MM.1S (cell line): ENCODE measurements around the gene ZNF326.

ENCODE experiments used
- DNase-seq: peaks from one replicate; pipeline ENCODE4 v3.0.0-alpha.2; 2015
- H2AFZ ChIP-seq: fragments of 300-600 bp; sonication (generic); 2 replicates; pipeline ENCODE4 v1.6.0; 2016; ENCODE audit warnings: antibody characterized with exemption, low read length
- H3F3A ChIP-seq: fragments of 300-600 bp; sonication (generic); 2 replicates; pipeline ENCODE4 v1.6.1; 2016; ENCODE audit warnings: mild to moderate bottlenecking, antibody characterized with exemption, low read length, moderate library complexity, mixed read lengths; ENCODE audit not compliant: insufficient read depth
- H3K27ac ChIP-seq: fragments of 300-600 bp; sonication (generic); 2 replicates; pipeline ENCODE4 v1.5.1; 2016; ENCODE audit warnings: mild to moderate bottlenecking, low read length
- H3K27me3 ChIP-seq: fragments of 300-600 bp; sonication (generic); replicated peaks from 2 replicates; pipeline ENCODE4 v1.6.0; 2016; ENCODE audit warnings: low read length; ENCODE audit not compliant: insufficient read depth
- H3K36me3 ChIP-seq: fragments of 300-600 bp; sonication (generic); replicated peaks from 2 replicates; pipeline ENCODE4 v1.6.1; 2016; ENCODE audit warnings: mild to moderate bottlenecking, low read length, mixed read lengths; ENCODE audit not compliant: insufficient read depth
- H3K4me1 ChIP-seq: fragments of 300-600 bp; sonication (generic); 2 replicates; pipeline ENCODE4 v1.6.1; 2016; ENCODE audit warnings: low read length, mixed read lengths
- H3K4me2 ChIP-seq: fragments of 300-600 bp; sonication (generic); 2 replicates; pipeline ENCODE4 v1.6.0; 2016; ENCODE audit warnings: low read depth, low read length
- H3K4me3 ChIP-seq: fragments of 300-600 bp; sonication (generic); 2 replicates; pipeline ENCODE4 v1.5.1; 2016; ENCODE audit warnings: low read length, mixed read lengths
- H3K79me2 ChIP-seq: fragments of 300-600 bp; sonication (generic); 2 replicates; pipeline ENCODE4 v1.6.1; 2016; ENCODE audit warnings: mixed run types, low read length, mixed read lengths
- H3K9ac ChIP-seq: fragments of 300-600 bp; sonication (generic); 2 replicates; pipeline ENCODE4 v1.6.1; 2016; ENCODE audit warnings: low read length, mixed read lengths
- H3K9me2 ChIP-seq: fragments of 300-600 bp; sonication (generic); replicated peaks from 2 replicates; pipeline ENCODE4 v1.6.1; 2016; ENCODE audit warnings: mild to moderate bottlenecking, low read length, mixed read lengths; ENCODE audit not compliant: insufficient read depth
- H3K9me3 ChIP-seq: fragments of 300-600 bp; sonication (generic); replicated peaks from 2 replicates; pipeline ENCODE4 v1.6.1; 2016; ENCODE audit warnings: mild to moderate bottlenecking, low read length, mixed read lengths; ENCODE audit not compliant: insufficient read depth
- H4K20me1 ChIP-seq: fragments of 300-600 bp; sonication (generic); 2 replicates; pipeline ENCODE4 v1.6.1; 2016; ENCODE audit warnings: mild to moderate bottlenecking, low read length, moderate library complexity, mixed read lengths; ENCODE audit not compliant: insufficient read depth
- CTCF ChIP-seq: fragments of 300-600 bp; sonication (generic); IDR thresholded peaks from 2 replicates; pipeline ENCODE4 v1.5.1; 2016; ENCODE audit warnings: antibody characterized with exemption, low read length, mixed read lengths
- EZH2 ChIP-seq: fragments of 300-600 bp; sonication (generic); optimal IDR thresholded peaks from 2 replicates; pipeline ENCODE3; 2017; ENCODE audit warnings: low read depth, mild to moderate bottlenecking, antibody characterized with exemption, low read length, mixed read lengths
- EZH2phosphoT487 ChIP-seq: fragments of 300-600 bp; sonication (generic); IDR thresholded peaks from 2 replicates; pipeline ENCODE4 v1.6.1; 2018; ENCODE audit warnings: antibody characterized with exemption, low read length

The ZNF326 gene

DNA sequence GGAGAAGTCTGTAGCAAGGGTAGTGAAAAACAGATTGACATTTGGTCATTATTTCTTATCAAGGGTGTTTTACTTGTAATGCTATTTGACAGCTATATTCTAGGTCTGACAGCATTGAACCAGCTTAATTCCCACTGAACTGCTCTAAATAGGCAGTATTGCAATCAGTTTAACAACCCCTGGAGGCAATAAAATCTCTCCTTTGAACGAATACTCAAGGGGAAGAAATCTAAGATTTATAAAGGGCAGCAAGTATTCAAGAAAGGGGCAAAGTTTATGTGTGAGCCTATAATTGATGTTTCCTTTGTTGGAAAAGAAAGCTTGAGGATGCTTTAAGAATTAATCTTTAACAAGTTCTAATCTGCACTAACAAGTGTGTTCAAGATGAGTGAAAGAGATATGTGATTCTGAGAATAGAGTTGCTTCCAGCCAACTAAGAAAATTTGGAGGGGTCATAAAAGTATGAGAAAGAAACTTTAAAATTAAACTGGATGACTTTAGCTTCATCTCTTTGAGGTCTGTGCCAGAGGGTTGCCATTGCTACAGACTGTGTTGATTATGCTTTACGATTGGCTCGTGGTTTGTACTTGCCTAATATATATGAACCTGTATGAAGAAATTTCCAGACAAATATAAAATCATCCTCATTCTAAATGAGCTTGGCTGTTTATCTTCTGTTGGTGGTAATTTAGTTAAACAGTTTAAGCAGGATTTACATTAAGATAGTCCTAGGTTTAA lies 72.5 kb downstream of the ZNF326 start:
- no peak overlapping the region for H3K4me3 ChIP-seq
- TF ChIP-seq EZH2phosphoT487 (no peak), EZH2 (no peak), CTCF (no peak)
- H3F3A ChIP-seq = no peaks in the 10 kb centered on the region
- no peaks in the 10 kb centered on the region for H3K9me3 ChIP-seq
- no peaks in the 10 kb centered on the region for H3K27me3 ChIP-seq
- no peak overlapping the region for H3K4me2 ChIP-seq
- no peak for DNase-seq
- H3K4me1 ChIP-seq = no peaks in the 10 kb centered on the region
- H3K9ac ChIP-seq = no peak overlapping the region
- H2AFZ ChIP-seq = no peak overlapping the region
- no peak overlapping the region for H3K27ac ChIP-seq
- no peaks in the 10 kb centered on the region for H3K36me3 ChIP-seq
- no peaks in the 10 kb centered on the region for H4K20me1 ChIP-seq
- H3K9me2 ChIP-seq = no peaks in the 10 kb centered on the region
- no peaks in the 10 kb centered on the region for H3K79me2 ChIP-seq

DNA sequence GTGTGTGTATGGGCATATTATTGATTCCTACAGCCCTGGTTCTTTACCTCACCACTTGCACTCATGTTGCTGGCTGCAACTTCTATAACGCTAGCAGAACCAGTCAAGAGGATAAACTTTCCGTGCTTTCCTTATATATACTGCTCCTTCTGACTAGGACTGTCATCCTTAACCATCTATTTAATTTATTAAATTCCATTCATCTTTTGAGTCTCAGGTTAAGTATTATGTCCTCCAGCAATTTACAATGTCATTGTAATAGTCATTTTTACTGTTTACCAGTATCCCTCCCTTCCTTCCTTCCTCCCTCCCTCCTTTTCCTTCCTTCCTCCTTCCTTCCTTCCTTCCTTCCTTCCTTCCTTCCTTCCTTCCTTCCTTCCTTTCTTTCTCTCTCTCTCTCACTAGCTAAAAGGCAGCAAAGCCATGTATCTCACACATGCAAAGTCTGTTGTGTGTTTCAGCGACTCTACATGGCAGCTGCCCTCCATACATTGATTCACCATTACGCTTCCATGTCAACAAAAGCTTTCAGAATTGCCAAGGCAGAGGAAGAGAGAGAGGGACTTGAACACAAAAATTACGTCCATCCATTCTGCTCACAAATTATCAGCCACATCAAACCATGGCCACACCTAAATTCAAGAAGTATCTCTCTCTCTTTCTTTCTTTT lies 73.8 kb downstream of the ZNF326 start:
- no peak for TF ChIP-seq EZH2
- TF ChIP-seq EZH2phosphoT487 = no peak
- no peak for TF ChIP-seq CTCF
- H3K36me3 ChIP-seq = no peaks in the 10 kb centered on the region
- no peaks in the 10 kb centered on the region for H4K20me1 ChIP-seq
- no peaks in the 10 kb centered on the region for H3F3A ChIP-seq
- no peak overlapping the region for H3K4me3 ChIP-seq
- H3K9me3 ChIP-seq = no peaks in the 10 kb centered on the region
- no peak overlapping the region for H3K27ac ChIP-seq
- H2AFZ ChIP-seq = no peak overlapping the region
- 0 out of 2 replicates have a peak, but pooled peaks cover under 1% of the 10 kb centered on the region for H3K4me1 ChIP-seq
- no peaks in the 10 kb centered on the region for H3K9me2 ChIP-seq
- no peak overlapping the region for H3K9ac ChIP-seq
- no peak for DNase-seq
- H3K79me2 ChIP-seq = no peaks in the 10 kb centered on the region
- no peak overlapping the region for H3K4me2 ChIP-seq
- H3K27me3 ChIP-seq = no peaks in the 10 kb centered on the region

DNA sequence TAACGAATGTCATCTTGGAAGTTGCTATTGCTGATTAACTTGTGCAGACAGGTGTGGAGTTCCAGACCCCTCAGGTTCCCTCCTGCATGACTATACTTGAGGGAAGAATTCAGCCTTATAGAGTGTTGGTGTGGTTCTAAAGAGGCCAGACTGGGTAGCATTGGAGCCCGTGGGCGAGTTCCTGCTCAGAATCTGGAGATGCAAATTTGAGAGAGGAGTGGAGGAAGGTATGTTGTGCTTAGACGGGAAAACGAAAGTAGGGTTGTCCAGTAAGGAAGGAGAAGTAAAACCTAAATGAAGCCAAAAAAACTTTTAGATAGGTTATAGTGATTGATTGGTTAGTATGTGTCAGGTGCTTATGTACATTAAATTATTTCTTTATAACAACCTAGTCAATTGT lies 79.2 kb downstream of the ZNF326 start:
- H3K27me3 ChIP-seq = no peaks in the 10 kb centered on the region
- no peak for TF ChIP-seq EZH2phosphoT487
- TF ChIP-seq EZH2 = no peak
- no peak for TF ChIP-seq CTCF
- no peak overlapping the region for H3K4me3 ChIP-seq
- H3F3A ChIP-seq = no peaks in the 10 kb centered on the region
- H3K9ac ChIP-seq = no peak overlapping the region
- peak overlapping the region; percentile 21 for H2AFZ ChIP-seq
- no peaks in the 10 kb centered on the region for H3K36me3 ChIP-seq
- no peaks in the 10 kb centered on the region for H3K79me2 ChIP-seq
- H3K4me1 ChIP-seq = 0 out of 2 replicates have a peak, but pooled peaks cover 3% of the 10 kb centered on the region
- DNase-seq = no peak
- H3K4me2 ChIP-seq = peak overlapping the region; percentile 25; the same call in 1 of the 2 replicates
- no peaks in the 10 kb centered on the region for H3K9me3 ChIP-seq
- H3K27ac ChIP-seq = no peak overlapping the region
- no peaks in the 10 kb centered on the region for H4K20me1 ChIP-seq
- no peaks in the 10 kb centered on the region for H3K9me2 ChIP-seq
